Measurements from ENCODE around the gene NDUFA8. TPM values are rescaled to one million over a fixed set of nuclear protein-coding genes. Genes with fewer than 3 reads are reported as not detected.

The NDUFA8 gene
- total and polyA plus RNA-seq, 10 of the 15 experiments (the other 5 are each of a cell fraction or from before 2014, with no cell fraction given), result 44.9 to 159 (median 90.8) TPM

GRCh38 chr9:122140368-122141193 lies 19.0 kb downstream of the NDUFA8 start:
- no peaks in the 10 kb centered on the region for H3K79me2 ChIP-seq (ENCODE audit: control insufficient read depth, insufficient read depth, low read length)
- DNase-seq (ENCODE audit: low read depth, low spot score), result no peak

More at GRCh38 chr9:122140368-122141193, 19.0 kb downstream of the NDUFA8 start:
- H3K4me2 ChIP-seq (ENCODE audit: control insufficient read depth, insufficient read depth), result no peak overlapping the region
- RAD21 ChIA-PET (ENCODE audit: unreplicated experiment), result no interaction called here
- POLR2A ChIA-PET, result no interaction called here
- no peak overlapping the region for H3K27ac ChIP-seq (ENCODE audit: control insufficient read depth, insufficient read depth)
- intact Hi-C loops (cut with micrococcal nuclease; ENCODE audit: unreplicated experiment), result no loop called here
- no peak overlapping the region for H2AFZ ChIP-seq (ENCODE audit: control insufficient read depth, low read depth, low read length)
- in situ Hi-C loops (cut with MboI), result no loop called here
- H3K4me1 ChIP-seq (ENCODE audit: control insufficient read depth, insufficient read depth, low read length), result no peaks in the 10 kb centered on the region
- H3K4me3 ChIP-seq, result no peak overlapping the region
- CTCF ChIA-PET, result interaction anchor here (1.2 to 1.5 kb wide), 2 partner anchors 41 to 42 kb away, joined by 3 to 6 read pairs; no protein-coding TSS in a partner anchor
- no peak for ATAC-seq
- SMC1A ChIA-PET (ENCODE audit: uncharacterized antibody, unreplicated experiment), result no interaction called here
- H3K36me3 ChIP-seq (ENCODE audit: control insufficient read depth in 2 of 2, insufficient read depth in 2 of 2, low read length in 1 of 2), result peaks cover 3 to 9% of the 10 kb centered on the region in 2 experiments
- no peaks in the 10 kb centered on the region for H3K9me3 ChIP-seq (replicated peaks; ENCODE audit: control insufficient read depth, insufficient read depth, low read length)
- no peak for FAIRE-seq
- 91% methylated on average over 8 of the region's 8 CpGs for WGBS (ENCODE audit: insufficient coverage, insufficient replicate concordance, low lambda C conversion rate, missing lambda C conversion rate)
- H3K9ac ChIP-seq (ENCODE audit: control insufficient read depth, insufficient read depth, low read length), result no peak overlapping the region
- TF ChIP-seq, protein P1, sequence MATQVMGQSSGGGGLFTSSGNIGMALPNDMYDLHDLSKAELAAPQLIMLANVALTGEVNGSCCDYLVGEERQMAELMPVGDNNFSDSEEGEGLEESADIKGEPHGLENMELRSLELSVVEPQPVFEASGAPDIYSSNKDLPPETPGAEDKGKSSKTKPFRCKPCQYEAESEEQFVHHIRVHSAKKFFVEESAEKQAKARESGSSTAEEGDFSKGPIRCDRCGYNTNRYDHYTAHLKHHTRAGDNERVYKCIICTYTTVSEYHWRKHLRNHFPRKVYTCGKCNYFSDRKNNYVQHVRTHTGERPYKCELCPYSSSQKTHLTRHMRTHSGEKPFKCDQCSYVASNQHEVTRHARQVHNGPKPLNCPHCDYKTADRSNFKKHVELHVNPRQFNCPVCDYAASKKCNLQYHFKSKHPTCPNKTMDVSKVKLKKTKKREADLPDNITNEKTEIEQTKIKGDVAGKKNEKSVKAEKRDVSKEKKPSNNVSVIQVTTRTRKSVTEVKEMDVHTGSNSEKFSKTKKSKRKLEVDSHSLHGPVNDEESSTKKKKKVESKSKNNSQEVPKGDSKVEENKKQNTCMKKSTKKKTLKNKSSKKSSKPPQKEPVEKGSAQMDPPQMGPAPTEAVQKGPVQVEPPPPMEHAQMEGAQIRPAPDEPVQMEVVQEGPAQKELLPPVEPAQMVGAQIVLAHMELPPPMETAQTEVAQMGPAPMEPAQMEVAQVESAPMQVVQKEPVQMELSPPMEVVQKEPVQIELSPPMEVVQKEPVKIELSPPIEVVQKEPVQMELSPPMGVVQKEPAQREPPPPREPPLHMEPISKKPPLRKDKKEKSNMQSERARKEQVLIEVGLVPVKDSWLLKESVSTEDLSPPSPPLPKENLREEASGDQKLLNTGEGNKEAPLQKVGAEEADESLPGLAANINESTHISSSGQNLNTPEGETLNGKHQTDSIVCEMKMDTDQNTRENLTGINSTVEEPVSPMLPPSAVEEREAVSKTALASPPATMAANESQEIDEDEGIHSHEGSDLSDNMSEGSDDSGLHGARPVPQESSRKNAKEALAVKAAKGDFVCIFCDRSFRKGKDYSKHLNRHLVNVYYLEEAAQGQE (IDR thresholded peaks at IDR 0.05; ENCODE audit: low read depth, low read length), result no peak
- TF ChIP-seq BCLAF1 (IDR thresholded peaks at IDR 0.05), result no peak
- TF ChIP-seq KDM1A (IDR thresholded peaks at IDR 0.05; ENCODE audit: borderline replicate concordance), result no peak
- TF ChIP-seq WRNIP1 (IDR thresholded peaks at IDR 0.05; ENCODE audit: borderline replicate concordance, low read depth, low read length), result no peak
- H4K20me1 ChIP-seq (ENCODE audit: control insufficient read depth, insufficient read depth), result no peaks in the 10 kb centered on the region
- no TSS peak for BruUV-seq (replicated peaks)
- no peaks in the 10 kb centered on the region for H3K27me3 ChIP-seq (replicated peaks in 1 of 2; ENCODE audit: control insufficient read depth in 2 of 2, insufficient read depth in 2 of 2, low read length in 1 of 2)

Measured in GM12878 (cell line).